HG03442 (cell line): Measurements from ENCODE around the gene DPH2.
A peak's percentile ranks its signal among the peaks of the same experiment; 100 is the strongest.

Experiments used
- ATAC-seq: cut with Tn5 transposase; IDR thresholded peaks from one replicate; pipeline ENCODE4 v1.9.1; 2021; ENCODE audit warnings: mild to moderate bottlenecking, moderate library complexity; ENCODE audit not compliant: unreplicated experiment

DPH2 gene

DNA sequence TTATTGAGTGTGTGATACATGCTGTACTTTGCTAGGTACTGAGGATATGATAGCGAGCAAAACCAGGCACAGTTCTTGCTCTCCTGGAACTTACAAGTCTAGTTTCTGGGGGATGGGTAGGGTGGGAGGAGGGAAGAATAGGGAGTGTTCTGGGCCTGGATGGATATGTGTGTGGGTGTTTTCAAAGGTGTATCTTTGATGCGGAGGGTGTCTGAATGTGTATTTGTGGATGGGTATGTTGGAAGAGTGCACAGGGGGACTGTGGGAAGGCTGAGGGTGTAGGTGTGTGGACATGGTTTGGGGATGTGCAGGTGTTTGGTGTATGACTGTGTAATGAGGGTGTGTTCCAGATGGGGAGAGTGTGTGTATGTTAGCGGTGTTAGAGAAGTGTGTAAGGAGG lies 4.5 kb upstream of the DPH2 start:
- no peak for ATAC-seq

DNA sequence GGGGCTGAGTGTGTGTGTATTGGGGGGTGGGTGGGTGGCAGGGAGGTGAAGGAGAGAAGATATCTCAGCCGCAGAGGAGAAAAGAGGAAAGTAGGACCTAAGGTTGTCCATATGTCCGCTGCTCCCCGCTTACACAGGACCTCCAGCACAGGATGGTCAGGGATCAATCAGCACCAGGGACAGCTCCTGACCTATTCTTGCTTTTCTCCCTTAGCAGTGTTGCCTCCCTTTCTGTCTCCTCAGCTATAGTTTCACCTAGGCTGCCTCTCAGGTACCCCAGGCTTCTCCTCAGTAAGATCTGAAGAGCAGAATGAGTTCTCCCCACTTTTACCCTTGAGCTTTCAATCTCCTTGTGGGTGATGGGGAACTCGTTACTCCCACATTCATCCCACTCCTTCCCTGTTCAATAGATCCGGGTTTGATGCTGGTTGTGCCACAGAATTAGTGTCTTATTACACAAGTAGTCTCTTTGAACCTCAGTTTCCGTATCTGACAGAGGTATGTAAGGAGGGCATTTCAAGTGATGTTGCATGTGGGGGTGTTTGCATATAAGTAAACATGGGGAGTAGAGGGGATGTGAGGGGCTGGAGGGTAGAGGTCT lies 1.4 kb upstream of the DPH2 start:
- ATAC-seq: no peak

- ATAC-seq: no peak
Observed at GRCh38 chr1:43969416-43969745, 429 bp upstream of the DPH2 start.

GRCh38 chr1:43970502-43970901 lies 692 bp downstream of the DPH2 start:
- no peak for ATAC-seq

DNA sequence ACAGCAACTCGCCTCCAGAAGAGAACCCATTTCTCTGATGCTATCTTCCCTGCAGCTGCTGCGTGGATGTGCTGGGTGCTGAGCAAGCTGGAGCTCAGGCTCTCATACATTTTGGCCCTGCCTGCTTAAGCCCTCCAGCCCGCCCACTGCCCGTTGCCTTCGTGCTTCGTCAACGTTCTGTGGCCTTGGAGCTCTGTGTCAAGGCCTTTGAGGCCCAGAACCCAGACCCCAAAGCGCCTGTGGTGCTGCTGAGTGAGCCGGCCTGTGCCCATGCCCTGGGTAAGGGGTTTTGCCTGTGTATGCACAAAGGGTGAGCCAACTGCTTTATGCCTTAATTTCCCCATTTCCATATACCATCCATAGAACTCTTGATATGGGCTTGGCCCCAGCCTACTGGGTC lies 1.1 kb downstream of the DPH2 start:
- no peak for ATAC-seq

DNA sequence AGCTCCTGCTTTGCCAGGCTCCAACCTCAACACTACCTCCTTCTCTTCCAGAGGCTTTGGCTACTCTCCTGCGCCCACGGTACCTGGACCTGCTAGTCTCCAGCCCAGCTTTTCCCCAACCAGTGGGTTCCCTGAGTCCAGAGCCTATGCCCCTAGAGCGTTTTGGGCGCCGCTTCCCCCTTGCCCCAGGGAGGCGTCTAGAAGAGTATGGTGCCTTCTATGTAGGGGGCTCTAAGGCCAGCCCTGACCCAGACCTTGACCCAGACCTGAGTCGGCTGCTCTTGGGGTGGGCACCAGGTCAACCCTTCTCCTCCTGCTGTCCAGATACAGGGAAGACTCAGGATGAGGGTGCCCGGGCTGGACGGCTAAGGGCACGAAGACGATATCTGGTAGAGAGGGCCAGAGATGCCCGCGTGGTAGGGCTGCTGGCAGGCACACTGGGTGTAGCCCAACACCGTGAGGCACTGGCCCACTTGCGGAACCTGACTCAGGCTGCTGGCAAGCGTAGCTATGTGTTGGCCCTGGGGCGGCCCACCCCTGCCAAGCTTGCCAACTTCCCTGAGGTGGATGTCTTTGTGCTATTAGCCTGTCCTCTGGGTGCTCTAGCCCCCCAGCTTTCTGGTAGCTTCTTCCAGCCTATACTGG lies 1.6 kb downstream of the DPH2 start:
- ATAC-seq: no peak

GRCh38 chr1:43973981-43974442 lies 4.2 kb downstream of the DPH2 start:
- no peak for ATAC-seq

- peak; percentile 61 for ATAC-seq
Observed at GRCh38 chr1:43974443-43975248, 4.8 kb downstream of the DPH2 start, which contains the start of gene ATP6V0B. TSS of gene ATP6V0B (plus strand) at chr1:43974960. CDS start at chr1:43975041, 81 bp downstream.

- no peak for ATAC-seq
Observed at GRCh38 chr1:43975249-43975961, 5.6 kb downstream of the DPH2 start.

- ATAC-seq: no peak
Observed at GRCh38 chr1:43976045-43976444, 6.2 kb downstream of the DPH2 start.

GRCh38 chr1:43976890-43977289 lies 7.1 kb downstream of the DPH2 start:
- no peak for ATAC-seq

GRCh38 chr1:43977376-43978263 lies 7.8 kb downstream of the DPH2 start:
- no peak for ATAC-seq

DNA sequence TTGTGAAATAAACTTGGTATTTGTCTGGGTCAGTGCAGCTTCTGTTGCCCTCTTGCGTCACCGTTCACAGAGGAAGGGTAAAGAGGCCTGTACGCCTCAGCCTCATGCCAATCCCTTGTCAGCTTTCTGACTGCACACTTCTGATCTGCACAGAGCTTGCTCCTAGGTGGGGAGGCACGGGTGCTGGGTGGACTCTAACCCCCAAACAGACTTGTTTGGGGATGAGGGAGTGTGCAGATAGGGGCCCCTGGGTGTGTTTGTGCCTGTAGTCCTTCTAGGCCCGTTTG lies 8.4 kb downstream of the DPH2 start:
- ATAC-seq: no peak

- no peak for ATAC-seq
Observed at GRCh38 chr1:43978551-43979260, 8.9 kb downstream of the DPH2 start, which contains the start of gene B4GALT2. TSS of gene B4GALT2 (plus strand) at chr1:43979210. CDS start at chr1:43981161, 1,951 bp downstream.

DNA sequence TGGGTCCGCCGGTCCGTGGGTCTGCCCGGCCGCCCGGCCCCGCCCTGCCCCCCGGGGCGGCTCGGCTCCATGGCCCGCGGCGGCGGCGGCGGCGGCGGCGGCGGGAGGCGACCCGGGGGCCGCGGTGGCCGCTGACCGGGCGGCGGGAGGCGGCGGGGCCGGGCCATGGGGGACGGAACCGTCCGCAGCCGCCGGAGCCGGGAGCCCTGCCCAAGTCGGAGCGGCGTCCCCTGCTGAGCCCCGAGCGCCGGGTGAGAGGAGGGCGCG lies 9.4 kb downstream of the DPH2 start:
- no peak for ATAC-seq

GRCh38 chr1:43979528-43980254 lies 9.9 kb downstream of the DPH2 start:
- ATAC-seq: no peak

GRCh38 chr1:43980255-43981134 lies 10.7 kb downstream of the DPH2 start:
- no peak for ATAC-seq

DNA sequence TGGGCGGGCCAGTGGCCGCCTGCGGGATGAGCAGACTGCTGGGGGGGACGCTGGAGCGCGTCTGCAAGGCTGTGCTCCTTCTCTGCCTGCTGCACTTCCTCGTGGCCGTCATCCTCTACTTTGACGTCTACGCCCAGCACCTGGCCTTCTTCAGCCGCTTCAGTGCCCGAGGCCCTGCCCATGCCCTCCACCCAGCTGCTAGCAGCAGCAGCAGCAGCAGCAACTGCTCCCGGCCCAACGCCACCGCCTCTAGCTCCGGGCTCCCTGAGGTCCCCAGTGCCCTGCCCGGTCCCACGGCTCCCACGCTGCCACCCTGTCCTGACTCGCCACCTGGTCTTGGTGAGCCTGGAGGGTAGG lies 11.3 kb downstream of the DPH2 start:
- ATAC-seq: no peak

GRCh38 chr1:43981636-43982035 lies 11.8 kb downstream of the DPH2 start:
- ATAC-seq: no peak
